A549 (cell line): ENCODE results near the gene ASH1L. TPM values are rescaled to one million over a fixed set of nuclear protein-coding genes. Genes with fewer than 3 reads are reported as not detected.
A peak's percentile ranks its signal among the peaks of the same experiment; 100 is the strongest.

ENCODE experiments used
- ATAC-seq, 2 experiments: fragments of 200-7000 bp in 1 of 2; fragments of >200 bp in 1 of 2; cut with Nextera tagmentation in 1 of 2; cut with Tn5 transposase in 1 of 2; 3 replicates each; pipeline versions ENCODE4 v1.8.0 to v1.9.1; 2018 to 2020; ENCODE audit warnings: mild to moderate bottlenecking in 1 of 2, moderate library complexity in 1 of 2
- CTCF ChIA-PET: fragments of 300-600 bp; sonication (Branson Sonifier 250); formaldehyde crosslinking; extraction: SDS; loops from one replicate; lab custom pipeline; 2021; ENCODE audit warnings: antibody characterized with exemption, inconsistent platforms; lab: Yijun Ruan, JAX
- POLR2A ChIA-PET: fragments of 350-600 bp; formaldehyde crosslinking; extraction: SDS; loops from one replicate; lab custom pipeline; 2021; ENCODE audit warnings: antibody characterized with exemption, inconsistent platforms; lab: Yijun Ruan, JAX
- DNase-seq, 2 experiments: peaks; one replicate each; pipeline versions ENCODE4 v3.0.0 to v3.0.0-alpha.2; 2011 to 2016; ENCODE audit warnings: low read depth in 1 of 2, low spot score in 1 of 2
- FAIRE-seq: peaks from 2 replicates; lab custom pipeline; 2011; peaks lifted over from hg19 to GRCh38; lab: Jason Lieb, UNC
- H3K27ac ChIP-seq, 2 experiments: fragments of >200 bp; sonication (Bioruptor Twin); formaldehyde crosslinking; 3 replicates each; pipeline ENCODE4 v1.5.1; 2016 to 2017
- H3K4me1 ChIP-seq: fragments of >200 bp; sonication (Bioruptor Twin); formaldehyde crosslinking; 3 replicates; pipeline ENCODE4 v1.6.1; 2016
- H3K4me2 ChIP-seq: fragments of >200 bp; sonication (Bioruptor Twin); formaldehyde crosslinking; 3 replicates; pipeline ENCODE4 v1.6.1; 2016
- H3K4me3 ChIP-seq: fragments of >200 bp; sonication (Bioruptor Twin); formaldehyde crosslinking; 3 replicates; pipeline ENCODE4 v1.5.1; 2016
- H3K9me3 ChIP-seq: fragments of >200 bp; sonication (Bioruptor Twin); formaldehyde crosslinking; 3 replicates; pipeline ENCODE4 v1.6.1; 2016
- BHLHE40 ChIP-seq: IDR thresholded peaks from 2 replicates; pipeline ENCODE4 v1.6.1; 2012; ENCODE audit warnings: low read depth, low read length, inconsistent platforms
- CHD4 ChIP-seq: fragments of 200-600 bp; sonication (generic); IDR thresholded peaks from 2 replicates; pipeline ENCODE4 v1.6.1; 2016; ENCODE audit warnings: antibody characterized with exemption, mild to moderate bottlenecking, borderline replicate concordance
- EHF ChIP-seq: fragments of 250-450 bp; sonication (Bioruptor Pico); IDR thresholded peaks from 2 replicates; pipeline ENCODE4 v1.5.0; 2020; ENCODE audit warnings: mild to moderate bottlenecking
- EHMT2 ChIP-seq: fragments of 200-600 bp; sonication (generic); IDR thresholded peaks from 2 replicates; pipeline ENCODE4 v1.6.1; 2016; ENCODE audit warnings: antibody characterized with exemption, low read depth, mild to moderate bottlenecking, moderate library complexity
- EP300 ChIP-seq, 2 experiments: fragments of >200 bp; sonication (Bioruptor Twin); formaldehyde crosslinking; IDR thresholded peaks; 2 replicates in 1 of 2; 3 replicates in 1 of 2; pipeline ENCODE4 v1.6.1; 2016 to 2017
- ESRRA ChIP-seq: fragments of 150-350 bp; IDR thresholded peaks from 2 replicates; pipeline ENCODE4 v1.6.1; 2014; ENCODE audit warnings: mild to moderate bottlenecking, low read length, borderline replicate concordance
- FOSB ChIP-seq: fragments of 250-450 bp; sonication (Bioruptor Pico); IDR thresholded peaks from 2 replicates; pipeline ENCODE4 v1.5.0; 2020; ENCODE audit warnings: mild to moderate bottlenecking, moderate library complexity
- FOXS1 ChIP-seq: fragments of 250-450 bp; sonication (Bioruptor Pico); IDR thresholded peaks from 2 replicates; pipeline ENCODE4 v1.5.0; 2020; ENCODE audit warnings: mild to moderate bottlenecking, moderate library complexity
- HDAC2 ChIP-seq: fragments of 200-600 bp; sonication (generic); IDR thresholded peaks from 2 replicates; pipeline ENCODE4 v1.6.1; 2016
- HOXA7 ChIP-seq: fragments of 250-450 bp; sonication (Bioruptor Pico); IDR thresholded peaks from 2 replicates; pipeline ENCODE4 v1.5.0; 2020; ENCODE audit warnings: mild to moderate bottlenecking, moderate library complexity
- HOXB13 ChIP-seq: fragments of 250-450 bp; sonication (Bioruptor Pico); IDR thresholded peaks from 2 replicates; pipeline ENCODE4 v1.5.0; 2020; ENCODE audit warnings: low read depth, mild to moderate bottlenecking, moderate library complexity
- JUNB ChIP-seq: fragments of >200 bp; sonication (Bioruptor Twin); formaldehyde crosslinking; IDR thresholded peaks from 2 replicates; pipeline ENCODE4 v1.6.1; 2016
- KDM1A ChIP-seq: fragments of 200-600 bp; sonication (generic); IDR thresholded peaks from 2 replicates; pipeline ENCODE4 v1.6.1; 2016; ENCODE audit warnings: low read depth, mild to moderate bottlenecking
- KDM5A ChIP-seq: fragments of 200-600 bp; sonication (generic); IDR thresholded peaks from 2 replicates; pipeline ENCODE4 v1.6.1; 2016; ENCODE audit warnings: antibody characterized with exemption, mild to moderate bottlenecking
- MAZ ChIP-seq: fragments of 150-350 bp; IDR thresholded peaks from 2 replicates; pipeline ENCODE4 v1.6.1; 2014; ENCODE audit warnings: antibody characterized with exemption, low read depth, low read length, borderline replicate concordance
- NFE2L2 ChIP-seq: fragments of 150-350 bp; conservative IDR thresholded peaks from 2 replicates; pipeline ENCODE4 v1.6.1; 2014; ENCODE audit warnings: low read length
- NR3C1 ChIP-seq: fragments of >200 bp; sonication (Bioruptor Twin); formaldehyde crosslinking; IDR thresholded peaks from 3 replicates; pipeline ENCODE4 v1.6.1; 2017
- PHF8 ChIP-seq: fragments of 200-600 bp; sonication (generic); IDR thresholded peaks from 2 replicates; pipeline ENCODE4 v1.6.1; 2016; ENCODE audit warnings: low read depth, mild to moderate bottlenecking, antibody characterized with exemption, moderate library complexity, borderline replicate concordance
- POLR2AphosphoS2 ChIP-seq: conservative IDR thresholded peaks from 2 replicates; pipeline ENCODE4 v1.6.1; 2012; ENCODE audit warnings: low read length, improper control_type of control experiment, inconsistent platforms
- RCOR1 ChIP-seq: fragments of 150-350 bp; IDR thresholded peaks from 2 replicates; pipeline ENCODE4 v1.6.1; 2014; ENCODE audit warnings: antibody characterized with exemption, low read length, low read depth
- RFX5 ChIP-seq: fragments of 450-650 bp; IDR thresholded peaks from 2 replicates; pipeline ENCODE4 v1.7.1; 2014; ENCODE audit warnings: antibody characterized with exemption, mild to moderate bottlenecking, moderate library complexity
- RNF2 ChIP-seq: fragments of 200-600 bp; sonication (generic); IDR thresholded peaks from 2 replicates; pipeline ENCODE4 v1.6.1; 2016; ENCODE audit warnings: low read depth, mild to moderate bottlenecking, antibody characterized with exemption, moderate library complexity, borderline replicate concordance
- SMC3 ChIP-seq: fragments of >200 bp; sonication (Bioruptor Twin); formaldehyde crosslinking; IDR thresholded peaks from 3 replicates; pipeline ENCODE4 v1.6.1; 2018; ENCODE audit warnings: inconsistent platforms
- SREBF2 ChIP-seq: fragments of 450-650 bp; IDR thresholded peaks from 2 replicates; pipeline ENCODE4 v1.6.1; 2014; ENCODE audit warnings: mild to moderate bottlenecking, moderate library complexity
- TFCP2L1 ChIP-seq: fragments of 250-450 bp; sonication (Bioruptor Pico); IDR thresholded peaks from 2 replicates; pipeline ENCODE4 v1.5.0; 2021; ENCODE audit warnings: mild to moderate bottlenecking
- TP53 ChIP-seq: fragments of 250-450 bp; sonication (Bioruptor Pico); IDR thresholded peaks from 2 replicates; pipeline ENCODE4 v1.5.0; 2021; ENCODE audit warnings: mild to moderate bottlenecking, moderate library complexity
- ZC3H11A ChIP-seq: fragments of 450-650 bp; IDR thresholded peaks from 2 replicates; pipeline ENCODE4 v1.6.1; 2014; ENCODE audit warnings: antibody characterized with exemption, mild to moderate bottlenecking
- ZFP36 ChIP-seq: fragments of 450-650 bp; IDR thresholded peaks from 2 replicates; pipeline ENCODE4 v1.6.1; 2014; ENCODE audit warnings: borderline replicate concordance; ENCODE audit not compliant: partially characterized antibody
- ZNF302 ChIP-seq: fragments of 250-450 bp; sonication (Bioruptor Pico); IDR thresholded peaks from 2 replicates; pipeline ENCODE4 v1.9.0; 2021; ENCODE audit warnings: inconsistent platforms, mild to moderate bottlenecking, moderate library complexity
- WGBS: methylation state at CpG from one replicate; pipeline ENCODE4 v1.1.6; 2017; ENCODE audit errors: missing lambda C conversion rate; 5-methylcytosine and 5-hydroxymethylcytosine counted together
- polyA plus RNA-seq, 4 experiments: library from polyadenylated mRNA; depleted of rRNA in 3 of 4; stranded (reverse); fragments of >200 nt; fragmentation: RNase III in 1 of 4; extraction: RNeasy Plus Mini Kit Qiagen cat#74134 plus additional on column Dnase treatment in 1 of 4; gene quantifications; 2 replicates in 3 of 4; 3 replicates in 1 of 4; pipeline ENCODE4 v1.2.3, GENCODE V29; 2011 to 2017
- TF ChIP-seq, protein P1 (sequence below): fragments of 250-450 bp; sonication (Bioruptor Pico); IDR thresholded peaks from 2 replicates; pipeline ENCODE4 v1.5.0; 2021; ENCODE audit warnings: mild to moderate bottlenecking, moderate library complexity, borderline replicate concordance
- TF ChIP-seq, protein P2 (sequence below): IDR thresholded peaks from 2 replicates; pipeline ENCODE4 v1.6.1; 2012
- TF ChIP-seq, protein P3 (sequence below): fragments of 250-450 bp; sonication (Bioruptor Pico); IDR thresholded peaks from 2 replicates; pipeline ENCODE4 v1.5.0; 2020; ENCODE audit warnings: low read depth, mild to moderate bottlenecking, moderate library complexity
- TF ChIP-seq, protein P4 (sequence below): fragments of >200 bp; sonication (Bioruptor Twin); formaldehyde crosslinking; IDR thresholded peaks from 3 replicates; pipeline ENCODE4 v1.5.1; 2016
- TF ChIP-seq, protein P5 (sequence below): fragments of 150-350 bp; IDR thresholded peaks from 2 replicates; pipeline ENCODE4 v1.6.1; 2014; ENCODE audit warnings: low read depth, mild to moderate bottlenecking, low read length
- TF ChIP-seq, protein P6 (sequence below): fragments of >200 bp; sonication (Bioruptor Twin); formaldehyde crosslinking; IDR thresholded peaks from 2 replicates; pipeline ENCODE4 v1.6.1; 2016

The ASH1L gene
- polyA plus RNA-seq, 2 of the 4 experiments (the other 2 are of a cell fraction) = 10.0 to 32.8 TPM

DNA sequence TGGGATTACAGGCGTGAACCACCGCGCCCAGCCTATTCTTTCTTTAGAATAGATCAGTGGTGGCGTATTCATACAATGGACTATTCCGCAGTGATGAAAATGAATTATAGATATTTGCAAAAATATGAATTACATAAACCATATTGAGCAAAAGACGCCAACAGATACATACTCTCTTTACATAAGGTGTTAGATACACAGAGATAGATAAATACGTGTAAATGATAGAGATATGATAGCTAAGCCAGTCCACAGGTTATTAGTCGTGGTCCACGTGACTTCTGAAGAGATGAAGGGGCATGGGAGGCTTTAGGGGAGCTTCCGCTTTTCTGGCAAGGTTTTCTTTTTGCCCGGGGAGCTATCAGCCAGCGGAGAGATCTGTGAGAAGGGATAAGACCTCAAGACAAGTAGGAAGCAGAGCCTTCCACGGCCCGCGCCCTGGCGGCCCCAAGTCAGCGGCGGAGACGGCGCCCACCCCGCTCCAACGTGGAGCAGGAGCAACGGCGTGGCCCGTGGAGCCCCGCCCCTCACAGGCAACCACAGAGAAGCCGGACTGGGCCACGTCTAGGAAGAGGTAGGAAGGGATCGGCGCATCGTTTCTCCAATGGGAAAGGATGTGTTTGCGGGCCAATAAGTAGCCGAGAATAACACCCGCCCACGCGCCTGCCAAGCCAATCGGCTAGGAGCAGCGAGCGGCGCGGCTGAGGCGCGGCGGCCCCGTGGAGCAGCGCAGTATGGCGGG lies 47.1 kb upstream of the ASH1L start, which contains the start of gene MSTO1:
MSTO1 (plus strand) TSS at position 704 of the 742 bp plus-strand sequence; CDS start at position 735, 31 bp downstream.
- Histone ChIP-seq H3K9me3 (no peaks in the 10 kb centered on the region), H3K4me1 (no peaks in the 10 kb centered on the region), H3K27ac (peak within 1 kb of the TSS; percentile 94), H3K4me2 (peak within 1 kb of the TSS; percentile 69), H3K4me3 (peak within 1 kb of the TSS; percentile 62)
- DNase-seq = peak; percentile 93 to 98
- ATAC-seq = peak; percentile 97 to 99
- ChIA-PET POLR2A (interaction anchor here (0.5 to 0.9 kb wide), 5 partner anchors 13 to 347 kb away, joined by 3 to 9 read pairs (median 4); partner anchors contain the start of gene SCAMP3), CTCF (interaction anchor here (0.6 to 1.5 kb wide), 4 partner anchors 9 to 359 kb away, joined by 3 to 7 read pairs (median 3); no protein-coding TSS in a partner anchor)
- 9% methylated on average over 42 of the region's 47 CpGs for WGBS
- FAIRE-seq = no peak
- TF ChIP-seq PHF8 = peak; percentile 81
- 0 out of 2 replicates have a peak, but pooled peaks have one; percentile 44 for TF ChIP-seq FOSB
- TF ChIP-seq, protein P1, sequence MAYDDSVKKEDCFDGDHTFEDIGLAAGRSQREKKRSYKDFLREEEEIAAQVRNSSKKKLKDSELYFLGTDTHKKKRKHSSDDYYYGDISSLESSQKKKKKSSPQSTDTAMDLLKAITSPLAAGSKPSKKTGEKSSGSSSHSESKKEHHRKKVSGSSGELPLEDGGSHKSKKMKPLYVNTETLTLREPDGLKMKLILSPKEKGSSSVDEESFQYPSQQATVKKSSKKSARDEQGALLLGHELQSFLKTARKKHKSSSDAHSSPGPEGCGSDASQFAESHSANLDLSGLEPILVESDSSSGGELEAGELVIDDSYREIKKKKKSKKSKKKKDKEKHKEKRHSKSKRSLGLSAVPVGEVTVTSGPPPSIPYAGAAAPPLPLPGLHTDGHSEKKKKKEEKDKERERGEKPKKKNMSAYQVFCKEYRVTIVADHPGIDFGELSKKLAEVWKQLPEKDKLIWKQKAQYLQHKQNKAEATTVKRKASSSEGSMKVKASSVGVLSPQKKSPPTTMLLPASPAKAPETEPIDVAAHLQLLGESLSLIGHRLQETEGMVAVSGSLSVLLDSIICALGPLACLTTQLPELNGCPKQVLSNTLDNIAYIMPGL (CRISPR knock-in tag) = no peak
- 0 out of 2 replicates have a peak, but pooled peaks have one; percentile 15 for TF ChIP-seq TP53 (CRISPR knock-in tag)
- TF ChIP-seq KDM1A = no peak
- TF ChIP-seq, protein P2, sequence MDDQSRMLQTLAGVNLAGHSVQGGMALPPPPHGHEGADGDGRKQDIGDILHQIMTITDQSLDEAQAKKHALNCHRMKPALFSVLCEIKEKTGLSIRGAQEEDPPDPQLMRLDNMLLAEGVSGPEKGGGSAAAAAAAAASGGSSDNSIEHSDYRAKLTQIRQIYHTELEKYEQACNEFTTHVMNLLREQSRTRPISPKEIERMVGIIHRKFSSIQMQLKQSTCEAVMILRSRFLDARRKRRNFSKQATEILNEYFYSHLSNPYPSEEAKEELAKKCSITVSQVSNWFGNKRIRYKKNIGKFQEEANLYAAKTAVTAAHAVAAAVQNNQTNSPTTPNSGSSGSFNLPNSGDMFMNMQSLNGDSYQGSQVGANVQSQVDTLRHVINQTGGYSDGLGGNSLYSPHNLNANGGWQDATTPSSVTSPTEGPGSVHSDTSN = no peak
- no peak for TF ChIP-seq SREBF2
- no peak for TF ChIP-seq EP300 (IDR thresholded peaks at IDR 0.05)
- no peak for TF ChIP-seq RFX5
- no peak for TF ChIP-seq SMC3
- no peak for TF ChIP-seq HOXA7
- no peak for TF ChIP-seq FOXS1
- TF ChIP-seq NFE2L2 = no peak
- TF ChIP-seq, protein P3, sequence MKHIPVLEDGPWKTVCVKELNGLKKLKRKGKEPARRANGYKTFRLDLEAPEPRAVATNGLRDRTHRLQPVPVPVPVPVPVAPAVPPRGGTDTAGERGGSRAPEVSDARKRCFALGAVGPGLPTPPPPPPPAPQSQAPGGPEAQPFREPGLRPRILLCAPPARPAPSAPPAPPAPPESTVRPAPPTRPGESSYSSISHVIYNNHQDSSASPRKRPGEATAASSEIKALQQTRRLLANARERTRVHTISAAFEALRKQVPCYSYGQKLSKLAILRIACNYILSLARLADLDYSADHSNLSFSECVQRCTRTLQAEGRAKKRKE (CRISPR knock-in tag) = no peak
- TF ChIP-seq ZNF302 (CRISPR knock-in tag) = no peak
- TF ChIP-seq RCOR1 = no peak
- no peak for TF ChIP-seq EHMT2
- no peak for TF ChIP-seq POLR2AphosphoS2
- TF ChIP-seq MAZ = no peak
- TF ChIP-seq RNF2 = no peak
- TF ChIP-seq KDM5A = no peak
- TF ChIP-seq HDAC2 = no peak
- TF ChIP-seq JUNB = no peak
- TF ChIP-seq, protein P4, sequence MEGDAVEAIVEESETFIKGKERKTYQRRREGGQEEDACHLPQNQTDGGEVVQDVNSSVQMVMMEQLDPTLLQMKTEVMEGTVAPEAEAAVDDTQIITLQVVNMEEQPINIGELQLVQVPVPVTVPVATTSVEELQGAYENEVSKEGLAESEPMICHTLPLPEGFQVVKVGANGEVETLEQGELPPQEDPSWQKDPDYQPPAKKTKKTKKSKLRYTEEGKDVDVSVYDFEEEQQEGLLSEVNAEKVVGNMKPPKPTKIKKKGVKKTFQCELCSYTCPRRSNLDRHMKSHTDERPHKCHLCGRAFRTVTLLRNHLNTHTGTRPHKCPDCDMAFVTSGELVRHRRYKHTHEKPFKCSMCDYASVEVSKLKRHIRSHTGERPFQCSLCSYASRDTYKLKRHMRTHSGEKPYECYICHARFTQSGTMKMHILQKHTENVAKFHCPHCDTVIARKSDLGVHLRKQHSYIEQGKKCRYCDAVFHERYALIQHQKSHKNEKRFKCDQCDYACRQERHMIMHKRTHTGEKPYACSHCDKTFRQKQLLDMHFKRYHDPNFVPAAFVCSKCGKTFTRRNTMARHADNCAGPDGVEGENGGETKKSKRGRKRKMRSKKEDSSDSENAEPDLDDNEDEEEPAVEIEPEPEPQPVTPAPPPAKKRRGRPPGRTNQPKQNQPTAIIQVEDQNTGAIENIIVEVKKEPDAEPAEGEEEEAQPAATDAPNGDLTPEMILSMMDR = no peak
- TF ChIP-seq HOXB13 (CRISPR knock-in tag) = 0 out of 2 replicates have a peak, but pooled peaks have one; percentile 32
- no peak for TF ChIP-seq NR3C1
- TF ChIP-seq TFCP2L1 = no peak
- TF ChIP-seq CHD4 = no peak
- no peak for TF ChIP-seq ZC3H11A
- no peak for TF ChIP-seq ZFP36
- TF ChIP-seq EHF (CRISPR knock-in tag) = no peak
- TF ChIP-seq, protein P5, sequence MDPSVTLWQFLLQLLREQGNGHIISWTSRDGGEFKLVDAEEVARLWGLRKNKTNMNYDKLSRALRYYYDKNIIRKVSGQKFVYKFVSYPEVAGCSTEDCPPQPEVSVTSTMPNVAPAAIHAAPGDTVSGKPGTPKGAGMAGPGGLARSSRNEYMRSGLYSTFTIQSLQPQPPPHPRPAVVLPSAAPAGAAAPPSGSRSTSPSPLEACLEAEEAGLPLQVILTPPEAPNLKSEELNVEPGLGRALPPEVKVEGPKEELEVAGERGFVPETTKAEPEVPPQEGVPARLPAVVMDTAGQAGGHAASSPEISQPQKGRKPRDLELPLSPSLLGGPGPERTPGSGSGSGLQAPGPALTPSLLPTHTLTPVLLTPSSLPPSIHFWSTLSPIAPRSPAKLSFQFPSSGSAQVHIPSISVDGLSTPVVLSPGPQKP = no peak
- no peak for TF ChIP-seq ESRRA
- TF ChIP-seq BHLHE40 = no peak
- TF ChIP-seq, protein P6, sequence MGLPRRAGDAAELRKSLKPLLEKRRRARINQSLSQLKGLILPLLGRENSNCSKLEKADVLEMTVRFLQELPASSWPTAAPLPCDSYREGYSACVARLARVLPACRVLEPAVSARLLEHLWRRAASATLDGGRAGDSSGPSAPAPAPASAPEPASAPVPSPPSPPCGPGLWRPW = no peak
